HL-60/S4 treated with phorbol 12-myristate 13-acetate at 8.2 ng/mL for 4 days and 3 days (cell line): ENCODE results near the gene MCM8.

Experiments
- in situ Hi-C: fragments of 300-500 bp; cut with MboI; formaldehyde crosslinking; loops from 2 replicates; pipeline ENCODE4 v1.15.0; 2022; ENCODE audit warnings: low sequenced_read_pairs

Gene MCM8

GRCh38 chr20:5945963-5946362, 4.5 kb upstream of the MCM8 start:
- in situ Hi-C loops: no loop called here

GRCh38 chr20:5947276-5947675, 3.2 kb upstream of the MCM8 start:
- in situ Hi-C loops: no loop called here

- in situ Hi-C loops: no loop called here
Measured at GRCh38 chr20:5949943-5950270, 545 bp upstream of the MCM8 start.

- in situ Hi-C loops: no loop called here
Measured at GRCh38 chr20:5967469-5967868, 17.0 kb downstream of the MCM8 start.

- in situ Hi-C loops: no loop called here
Measured at GRCh38 chr20:5968462-5968861, 18.0 kb downstream of the MCM8 start.

- in situ Hi-C loops: no loop called here
Measured at GRCh38 chr20:5969348-5969935, 19.0 kb downstream of the MCM8 start.

- in situ Hi-C loops: no loop called here
Measured at GRCh38 chr20:5969940-5970339, 19.5 kb downstream of the MCM8 start.

- in situ Hi-C loops: no loop called here
Measured at GRCh38 chr20:5970381-5970780, 19.9 kb downstream of the MCM8 start.

- in situ Hi-C loops: no loop called here
Measured at GRCh38 chr20:5971203-5971602, 20.8 kb downstream of the MCM8 start.

- in situ Hi-C loops: no loop called here
Measured at GRCh38 chr20:5973172-5973571, 22.7 kb downstream of the MCM8 start.

- in situ Hi-C loops: no loop called here
Measured at GRCh38 chr20:5973971-5974370, 23.5 kb downstream of the MCM8 start.

- in situ Hi-C loops: no loop called here
Measured at GRCh38 chr20:5974531-5974930, 24.1 kb downstream of the MCM8 start.

- in situ Hi-C loops: no loop called here
Measured at GRCh38 chr20:5975778-5976177, 25.3 kb downstream of the MCM8 start.

- in situ Hi-C loops: no loop called here
Measured at GRCh38 chr20:5977223-5977622, 26.8 kb downstream of the MCM8 start.

- in situ Hi-C loops: no loop called here
Measured at GRCh38 chr20:5977975-5978374, 27.5 kb downstream of the MCM8 start.

- in situ Hi-C loops: no loop called here
Measured at GRCh38 chr20:5979801-5980200, 29.3 kb downstream of the MCM8 start.

- in situ Hi-C loops: no loop called here
Measured at GRCh38 chr20:5980720-5981538, 30.5 kb downstream of the MCM8 start.

- in situ Hi-C loops: no loop called here
Measured at GRCh38 chr20:5987383-5987782, 36.9 kb downstream of the MCM8 start.

- in situ Hi-C loops: no loop called here
Measured at GRCh38 chr20:5989539-5989938, 39.1 kb downstream of the MCM8 start.

GRCh38 chr20:5990946-5991345, 40.5 kb downstream of the MCM8 start:
- in situ Hi-C loops: no loop called here

GRCh38 chr20:5991623-5992441, 41.4 kb downstream of the MCM8 start:
- in situ Hi-C loops: no loop called here

GRCh38 chr20:5996765-5997164, 46.3 kb downstream of the MCM8 start:
- in situ Hi-C loops: no loop called here
